ENCODE data around the gene ARMC3. TPM values are rescaled to one million over a fixed set of nuclear protein-coding genes. Genes with fewer than 3 reads are reported as not detected.
A peak's percentile ranks its signal among the peaks of the same experiment; 100 is the strongest.

The ARMC3 gene
- total RNA-seq, 1 donor from 2014 or later, result not detected

GRCh38 chr10:22992621-22993020, 64.8 kb downstream of the ARMC3 start:
- ATAC-seq, result no peak

- ATAC-seq, result no peak
Measured at GRCh38 chr10:22993314-22993713, 65.5 kb downstream of the ARMC3 start.

- ATAC-seq, result peak; percentile 69
Measured at GRCh38 chr10:22997096-22997495, 69.2 kb downstream of the ARMC3 start.

- ATAC-seq, result no peak
Measured at GRCh38 chr10:22998091-22998490, 70.2 kb downstream of the ARMC3 start.

- ATAC-seq, result no peak
Measured at GRCh38 chr10:22999942-23000341, 72.1 kb downstream of the ARMC3 start.

- no peak for ATAC-seq
Measured at GRCh38 chr10:23001901-23002516, 74.2 kb downstream of the ARMC3 start.

GRCh38 chr10:23005150-23005549, 77.3 kb downstream of the ARMC3 start:
- no peak for ATAC-seq

GRCh38 chr10:23013581-23014335, 85.9 kb downstream of the ARMC3 start:
- no peak for ATAC-seq

- no peak for ATAC-seq
Measured at GRCh38 chr10:23015021-23015707, 87.3 kb downstream of the ARMC3 start.

- ATAC-seq, result peak; percentile 60
Measured at GRCh38 chr10:23016636-23017035, 88.8 kb downstream of the ARMC3 start.

- ATAC-seq, result peak; percentile 41
Measured at GRCh38 chr10:23019633-23020032, 91.8 kb downstream of the ARMC3 start.

GRCh38 chr10:23021430-23021829, 93.6 kb downstream of the ARMC3 start:
- no peak for ATAC-seq

GRCh38 chr10:23024002-23024401, 96.1 kb downstream of the ARMC3 start:
- no peak for ATAC-seq

- no peak for ATAC-seq
Measured at GRCh38 chr10:23031318-23031717, 103.5 kb downstream of the ARMC3 start.

GRCh38 chr10:23034790-23035189, 106.9 kb downstream of the ARMC3 start:
- no peak for ATAC-seq

- ATAC-seq, result no peak
Measured at GRCh38 chr10:23035569-23035968, 107.7 kb downstream of the ARMC3 start.

- ATAC-seq, result no peak
Measured at GRCh38 chr10:23037152-23037551, 109.3 kb downstream of the ARMC3 start.

GRCh38 chr10:23037561-23037960, 109.7 kb downstream of the ARMC3 start:
- no peak for ATAC-seq

GRCh38 chr10:23038172-23038571, 110.3 kb downstream of the ARMC3 start:
- ATAC-seq, result no peak

GRCh38 chr10:23040002-23040401, 112.1 kb downstream of the ARMC3 start:
- no peak for ATAC-seq

GRCh38 chr10:23046027-23046426, 118.2 kb downstream of the ARMC3 start:
- no peak for ATAC-seq

- no peak for ATAC-seq
Measured at GRCh38 chr10:23047201-23048050, 119.6 kb downstream of the ARMC3 start.

GRCh38 chr10:23048191-23048590, 120.3 kb downstream of the ARMC3 start:
- ATAC-seq, result no peak
